Measurements from ENCODE around the gene GPRC5D.

The GPRC5D gene

GRCh38 chr12:12933742-12934141 lies 18.2 kb downstream of the GPRC5D start:
- no peak for DNase-seq

GRCh38 chr12:12930633-12931219 lies 21.2 kb downstream of the GPRC5D start:
- DNase-seq = peak; percentile 25

GRCh38 chr12:12929696-12930095 lies 22.3 kb downstream of the GPRC5D start:
- DNase-seq = no peak

GRCh38 chr12:12927211-12928079 lies 24.5 kb downstream of the GPRC5D start:
- DNase-seq = no peak

GRCh38 chr12:12926571-12927071 lies 25.3 kb downstream of the GPRC5D start:
- DNase-seq = no peak

- no peak for DNase-seq
Observed at GRCh38 chr12:12925388-12925787, 26.6 kb downstream of the GPRC5D start.

- no peak for DNase-seq
Observed at GRCh38 chr12:12924169-12924568, 27.8 kb downstream of the GPRC5D start.

- no peak for DNase-seq
Observed at GRCh38 chr12:12922978-12923377, 29.0 kb downstream of the GPRC5D start.

- DNase-seq = peak; percentile 41
Observed at GRCh38 chr12:12922191-12922616, 29.8 kb downstream of the GPRC5D start.

GRCh38 chr12:12919666-12920435 lies 32.1 kb downstream of the GPRC5D start:
- no peak for DNase-seq

GRCh38 chr12:12918781-12919389 lies 33.1 kb downstream of the GPRC5D start:
- DNase-seq = no peak

GRCh38 chr12:12917517-12917916 lies 34.5 kb downstream of the GPRC5D start:
- DNase-seq = no peak

- DNase-seq = peak; percentile 74
Observed at GRCh38 chr12:12916135-12916944, 35.6 kb downstream of the GPRC5D start.

- no peak for DNase-seq
Observed at GRCh38 chr12:12915656-12916055, 36.3 kb downstream of the GPRC5D start.

- no peak for DNase-seq
Observed at GRCh38 chr12:12912711-12913110, 39.3 kb downstream of the GPRC5D start.

- no peak for DNase-seq
Observed at GRCh38 chr12:12909995-12910420, 42.0 kb downstream of the GPRC5D start.

- no peak for DNase-seq
Observed at GRCh38 chr12:12909228-12909994, 42.6 kb downstream of the GPRC5D start.

GRCh38 chr12:12908711-12909110 lies 43.3 kb downstream of the GPRC5D start:
- DNase-seq = no peak

- no peak for DNase-seq
Observed at GRCh38 chr12:12908252-12908651, 43.7 kb downstream of the GPRC5D start.

GRCh38 chr12:12907552-12907951 lies 44.4 kb downstream of the GPRC5D start:
- no peak for DNase-seq
